Measurements from ENCODE around the gene CHCHD10. TPM values are rescaled to one million over a fixed set of nuclear protein-coding genes. Genes with fewer than 3 reads are reported as not detected.

CHCHD10 gene
- total RNA-seq, 1 experiment from 2014 or later: 53.4 TPM

DNA sequence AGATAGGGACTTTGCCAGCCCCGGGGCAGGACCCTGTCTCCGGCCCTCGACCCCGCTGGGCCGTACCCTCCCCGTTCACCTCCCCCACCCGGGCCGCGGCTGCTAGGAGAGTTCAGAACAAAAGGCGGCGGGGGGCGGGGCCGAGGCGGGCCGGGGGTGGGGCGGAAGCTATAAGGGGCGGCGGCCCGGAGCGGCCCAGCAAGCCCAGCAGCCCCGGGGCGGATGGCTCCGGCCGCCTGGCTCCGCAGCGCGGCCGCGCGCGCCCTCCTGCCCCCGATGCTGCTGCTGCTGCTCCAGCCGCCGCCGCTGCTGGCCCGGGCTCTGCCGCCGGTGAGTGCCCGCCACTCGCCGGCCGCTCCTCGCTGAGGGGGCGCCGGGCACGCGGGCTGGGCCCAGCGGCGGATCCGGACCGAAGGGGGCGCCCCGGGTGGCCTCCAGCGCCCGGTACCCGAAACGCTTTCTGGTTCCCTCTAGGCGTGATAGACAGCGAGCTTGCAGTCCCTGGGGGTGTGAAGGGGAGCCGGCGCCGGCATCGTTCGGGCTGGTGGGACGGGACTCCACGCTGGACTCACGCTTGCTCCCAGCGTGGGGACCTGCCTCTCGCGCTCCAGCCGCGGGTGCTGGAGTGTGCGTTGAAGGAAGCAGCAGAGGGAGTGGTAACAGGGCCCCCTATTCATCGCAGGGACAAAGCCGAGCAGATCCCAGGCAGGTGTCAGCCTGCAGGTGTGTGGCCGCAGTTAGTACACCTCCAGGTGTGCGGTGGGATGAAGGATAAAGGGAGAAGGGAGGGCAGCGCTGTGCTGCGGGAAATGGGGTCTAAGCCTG lies 5.1 kb upstream of the CHCHD10 start, which contains the start of gene MMP11:
Gene MMP11 (plus strand): TSS at position 201 of the 825 bp plus-strand sequence. CDS start 22 bp downstream, at position 223.
- DNase-seq (ENCODE audit: low spot score): peak; percentile 24

DNA sequence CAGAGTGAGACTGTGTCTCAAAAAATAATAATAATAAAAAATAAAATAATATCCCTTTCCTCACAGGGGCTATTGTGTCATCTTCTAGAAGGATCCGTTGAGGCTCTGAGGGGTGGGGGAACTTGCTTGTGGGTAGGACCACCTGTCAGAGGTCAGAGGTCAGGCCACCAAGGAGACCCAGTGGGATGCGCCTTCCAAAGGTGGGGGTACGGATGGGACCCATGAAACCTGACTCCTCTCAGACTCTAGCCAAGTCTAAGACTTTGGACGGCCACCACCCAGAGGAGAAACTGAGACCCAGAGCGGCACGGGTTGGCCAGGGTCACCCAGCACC lies 4.5 kb upstream of the CHCHD10 start:
- DNase-seq (ENCODE audit: low spot score): no peak

DNA sequence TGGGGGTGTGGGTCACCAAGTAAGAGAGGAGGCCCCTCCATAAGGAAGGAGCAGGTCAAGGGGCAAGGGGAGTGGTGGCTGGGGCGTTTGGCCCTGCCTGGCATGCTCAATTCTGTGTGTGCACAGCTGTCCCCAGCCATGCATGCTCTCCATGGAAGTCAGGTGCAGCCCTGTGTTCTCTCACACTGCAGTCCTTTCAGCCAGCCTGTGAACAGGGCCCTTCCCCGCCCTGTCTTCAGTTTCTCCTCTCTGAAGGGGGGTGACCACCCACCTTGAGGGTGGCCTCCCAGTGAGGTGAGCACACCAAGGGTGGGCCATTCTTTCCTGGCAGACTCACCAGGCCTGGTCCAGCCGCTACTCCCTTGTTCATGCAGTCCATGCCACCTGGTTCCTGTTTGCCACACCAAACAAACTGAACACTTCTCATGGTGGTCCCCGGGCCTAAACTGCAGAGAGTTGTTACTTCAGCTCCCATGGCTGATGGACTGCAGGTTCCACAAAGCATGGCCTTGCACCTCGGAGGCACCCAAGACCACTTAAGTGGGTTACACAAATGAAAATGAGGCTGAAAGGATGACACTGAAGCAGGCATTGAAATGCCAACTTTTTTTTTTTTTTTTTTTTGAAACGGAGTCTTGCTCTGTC lies 1.7 kb upstream of the CHCHD10 start:
- DNase-seq (ENCODE audit: low spot score): no peak

DNA sequence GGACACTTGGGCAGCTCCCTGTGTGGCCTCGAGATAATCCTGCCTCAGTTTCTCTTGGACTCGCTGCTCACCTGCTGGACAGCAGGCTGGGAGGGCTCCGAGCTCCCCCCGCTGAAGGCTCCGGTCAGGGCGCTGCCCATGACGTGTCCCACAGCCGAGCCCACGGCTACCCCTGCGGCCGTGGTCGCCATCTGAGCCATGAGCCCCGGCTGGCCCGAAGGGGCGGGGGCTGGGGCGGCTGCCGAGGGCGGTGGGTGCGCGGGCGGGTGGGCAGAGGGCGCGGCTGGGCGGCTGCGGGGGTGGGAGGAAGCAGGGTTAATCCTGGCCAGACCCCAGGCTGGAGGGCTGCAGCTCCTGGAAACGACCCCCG lies 484 bp downstream of the CHCHD10 start:
- DNase-seq (ENCODE audit: low spot score): no peak

DNA sequence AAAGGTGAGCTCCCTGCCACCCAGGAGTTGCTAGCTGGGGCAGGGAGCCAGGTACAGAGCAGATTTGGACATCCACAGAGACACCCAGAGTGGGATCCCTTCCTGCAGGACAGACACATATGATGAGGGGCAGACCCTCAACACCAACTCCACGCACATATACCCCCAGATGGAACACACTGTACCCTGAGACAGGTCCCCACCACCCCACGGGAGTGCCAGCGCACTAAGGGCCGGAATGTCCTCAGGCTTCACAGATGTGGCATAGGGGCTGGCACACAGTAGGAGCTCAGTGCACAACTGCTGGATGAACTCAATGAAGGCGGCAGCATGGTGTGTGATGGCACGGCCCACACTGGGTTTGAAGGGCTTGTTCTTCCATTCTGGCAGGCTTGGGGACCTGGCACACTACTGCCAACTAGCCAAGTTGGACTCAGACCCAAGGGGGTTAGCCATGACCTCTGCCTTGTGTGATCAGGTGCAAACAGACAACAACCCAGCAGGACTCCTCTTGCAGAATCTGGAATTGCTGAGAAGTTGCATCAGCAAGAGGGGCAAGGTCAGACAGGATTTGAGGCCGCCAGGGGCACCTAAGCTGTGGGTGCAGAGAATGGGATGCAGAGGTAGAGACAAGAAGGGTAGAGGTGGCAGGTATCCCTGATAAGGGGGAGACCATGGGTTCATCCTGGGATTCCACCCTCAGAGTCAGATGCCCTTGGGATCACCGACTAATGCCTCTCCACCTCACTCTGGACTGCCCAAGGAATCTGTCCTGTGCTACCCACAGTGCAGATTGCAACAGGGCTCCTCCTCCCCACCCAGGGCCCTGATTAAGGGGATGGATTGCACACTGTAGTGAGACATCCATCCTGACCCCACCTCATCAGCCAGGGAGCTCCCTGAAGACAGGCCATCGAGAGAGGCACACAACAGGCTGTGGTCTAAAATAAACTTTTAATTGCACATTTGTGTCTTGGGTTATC lies 2.6 kb downstream of the CHCHD10 start:
- no peak for DNase-seq (ENCODE audit: low spot score)

DNA sequence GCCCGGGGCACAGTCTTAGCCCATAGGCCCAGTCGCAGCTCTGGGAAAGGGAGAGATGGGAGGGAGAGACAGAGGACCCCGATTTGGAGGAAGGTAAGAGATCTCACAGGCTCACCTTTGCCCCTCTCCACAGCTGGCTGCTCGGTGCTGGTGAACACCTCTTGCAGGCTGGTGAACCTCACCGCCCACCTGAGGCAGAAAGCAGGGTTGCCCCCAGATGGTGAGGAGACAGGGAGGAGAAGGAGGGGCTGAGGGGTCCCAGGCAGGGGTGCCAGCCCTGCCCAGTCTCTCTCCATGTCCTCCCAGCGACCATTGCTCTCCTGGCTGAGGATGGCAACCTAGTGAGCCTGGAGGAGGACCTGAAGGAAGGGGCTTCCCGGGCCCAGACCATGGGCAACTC lies 3.8 kb downstream of the CHCHD10 start:
- no peak for DNase-seq (ENCODE audit: low spot score)

DNA sequence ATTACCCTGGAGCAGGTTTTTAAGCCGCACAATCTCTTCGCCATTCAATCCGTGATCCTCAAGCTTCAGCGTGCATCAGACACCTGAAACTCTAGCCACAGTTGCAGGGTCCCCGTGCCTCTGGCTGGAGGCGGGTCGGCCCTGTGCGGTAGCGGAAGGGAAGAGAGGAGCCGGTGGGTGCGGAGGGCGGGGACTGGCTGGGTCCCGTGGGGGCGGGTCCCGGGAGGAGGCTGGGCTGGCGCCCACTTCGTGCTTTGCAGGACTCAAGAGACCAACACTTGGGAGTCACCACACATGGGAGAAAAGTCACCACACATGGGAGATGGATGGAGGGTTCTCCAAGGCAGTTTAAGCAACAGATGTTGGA lies 4.2 kb downstream of the CHCHD10 start:
- no peak for DNase-seq (ENCODE audit: low spot score)

DNA sequence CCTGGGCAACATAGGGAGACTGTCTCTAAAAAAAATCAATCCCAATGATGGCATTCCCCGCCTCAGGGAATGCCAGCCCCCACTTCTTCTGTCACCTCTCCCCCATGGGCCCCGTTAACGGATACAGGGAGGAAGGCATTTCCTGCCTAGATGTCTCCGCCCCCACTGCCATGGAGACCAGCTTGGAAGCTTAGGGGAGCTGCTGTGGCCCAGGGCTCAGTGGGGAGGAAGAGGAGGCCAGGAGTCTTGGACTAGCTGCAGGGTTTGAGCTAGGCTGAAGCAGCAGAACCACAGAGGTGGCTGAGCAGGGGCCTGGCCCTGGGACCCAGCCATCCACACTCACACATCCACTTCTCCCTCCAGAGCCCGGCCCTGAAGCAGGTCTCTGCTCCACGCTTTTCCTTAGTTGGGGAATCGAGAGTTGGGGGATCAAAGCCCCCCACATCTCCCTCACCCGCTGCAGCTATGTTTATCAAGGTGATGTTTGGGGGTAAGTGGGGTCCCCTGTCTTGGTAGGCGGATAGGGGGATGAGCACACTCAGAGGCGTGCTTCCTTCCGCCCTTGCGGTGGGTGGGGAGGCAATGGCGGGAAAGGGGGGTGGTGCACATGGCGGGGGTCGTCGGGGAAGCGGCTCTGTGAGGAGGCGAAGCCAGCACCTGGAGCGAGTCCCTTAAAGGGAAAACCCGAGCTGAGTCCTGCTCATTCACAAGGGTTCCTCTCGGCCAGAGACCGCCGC lies 4.8 kb downstream of the CHCHD10 start, which contains the start of gene C22orf15:
Gene C22orf15 (plus strand): TSS at position 149 of the 737 bp plus-strand sequence. CDS start 317 bp downstream, at position 466.
- DNase-seq (ENCODE audit: low spot score): no peak

DNA sequence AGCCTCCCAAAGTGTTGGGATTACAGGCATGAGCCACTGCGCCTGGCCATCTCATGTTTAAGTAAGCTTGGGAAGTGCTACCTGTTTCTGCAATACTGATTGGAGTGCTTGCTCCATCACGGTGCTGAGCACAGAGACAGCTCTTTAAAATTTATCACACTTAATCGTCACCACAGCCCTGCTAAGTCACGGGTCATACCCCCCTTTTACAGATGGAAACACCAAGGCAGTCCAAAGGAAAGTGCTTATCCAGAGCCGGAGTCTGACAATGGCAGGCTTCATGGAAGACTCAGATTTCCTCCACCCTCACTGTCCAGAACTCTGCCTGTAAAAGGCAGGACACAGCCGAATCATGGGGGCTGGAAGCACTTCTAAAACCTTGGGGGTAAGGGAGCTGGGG lies 7.7 kb downstream of the CHCHD10 start:
- DNase-seq (ENCODE audit: low spot score): no peak

DNA sequence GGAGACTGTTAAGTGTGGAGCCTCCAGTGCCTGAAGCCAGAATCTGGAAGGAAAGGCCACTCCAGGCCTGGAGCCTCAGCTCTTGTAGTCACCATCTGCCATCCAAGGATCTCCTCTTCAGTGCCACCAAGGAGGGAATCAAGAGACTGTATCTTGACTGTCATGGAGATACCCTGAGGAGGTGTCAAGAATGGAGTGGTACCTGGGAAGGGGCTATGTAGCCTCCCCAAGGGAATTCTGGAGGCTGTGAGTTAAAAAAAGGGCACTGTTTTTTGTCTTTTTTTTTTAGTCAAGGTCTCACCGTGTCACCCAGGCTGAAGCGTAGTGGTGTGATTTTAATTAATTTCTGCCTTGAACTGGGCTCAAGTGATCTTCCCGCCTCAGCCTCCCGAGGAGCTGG lies 8.2 kb downstream of the CHCHD10 start:
- no peak for DNase-seq (ENCODE audit: low spot score)

DNA sequence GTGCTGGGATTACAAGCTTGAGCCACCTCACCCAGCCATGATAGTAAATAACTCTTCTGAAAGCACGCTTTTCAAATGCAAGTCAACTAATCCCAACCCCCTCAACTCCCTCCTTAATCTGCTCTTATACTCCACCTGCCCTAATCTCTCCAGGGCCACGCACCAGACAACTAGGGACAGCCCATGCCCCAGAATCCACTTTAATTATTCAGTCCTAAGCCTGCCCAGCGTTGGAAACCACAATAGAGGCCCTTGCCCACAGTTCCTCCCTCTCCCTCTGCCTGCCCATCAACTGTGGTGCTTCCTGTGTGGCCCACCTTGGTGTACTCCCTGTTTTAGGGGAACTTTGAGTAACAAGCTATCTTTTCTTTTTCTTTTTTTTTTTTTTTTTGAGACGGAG lies 10.9 kb downstream of the CHCHD10 start:
- DNase-seq (ENCODE audit: low spot score): no peak

DNA sequence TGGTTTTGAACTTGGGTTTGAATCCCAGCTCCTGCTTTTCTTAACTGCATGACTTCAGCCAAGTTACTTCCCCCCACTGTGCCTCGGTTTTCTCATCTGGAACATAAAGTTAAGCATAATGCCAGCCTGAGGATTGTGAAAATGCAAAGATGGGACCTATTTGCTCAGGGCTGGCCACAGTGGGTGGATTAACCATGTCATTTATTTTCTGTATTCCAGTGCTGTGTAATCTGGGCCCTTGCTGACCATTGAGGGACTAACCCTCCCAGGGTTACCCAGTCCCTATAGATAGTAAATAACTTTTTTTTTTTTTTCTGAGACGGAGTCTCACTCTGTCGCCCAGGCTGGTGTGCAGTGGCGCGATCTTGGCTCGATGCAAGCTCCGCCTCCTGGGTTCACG lies 12.1 kb downstream of the CHCHD10 start:
- DNase-seq (ENCODE audit: low spot score): no peak

DNA sequence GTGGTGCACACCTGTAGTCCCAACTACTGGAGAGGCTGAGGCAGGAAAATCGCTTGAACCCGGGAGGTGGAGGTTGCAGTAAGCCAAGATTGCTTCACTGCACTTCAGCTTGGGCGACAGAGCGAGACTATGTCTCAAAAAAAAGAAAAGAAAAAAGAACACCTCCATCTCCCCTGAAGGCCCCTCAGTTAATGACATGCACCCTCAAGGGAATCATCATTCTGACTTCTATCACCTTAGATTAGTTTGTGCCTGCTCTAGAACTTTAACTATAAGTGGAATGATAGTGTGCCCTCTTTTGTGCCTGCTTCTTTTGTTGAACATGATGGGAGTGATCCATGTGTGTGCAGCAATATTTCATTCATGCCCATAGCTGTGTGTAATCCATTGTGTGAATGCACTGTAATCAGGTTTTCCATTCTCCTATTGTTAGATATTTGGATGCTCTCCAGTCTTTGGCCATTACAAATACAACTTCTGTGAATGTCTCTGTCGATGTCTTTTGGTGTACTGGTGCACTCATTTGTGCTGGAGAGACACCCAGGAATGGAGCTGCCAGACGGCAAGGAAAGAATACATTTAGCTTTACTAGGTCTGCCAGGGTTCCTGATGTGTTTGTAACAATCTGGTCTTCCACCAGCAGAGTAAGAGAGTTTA lies 12.7 kb downstream of the CHCHD10 start:
- no peak for DNase-seq (ENCODE audit: low spot score)

DNA sequence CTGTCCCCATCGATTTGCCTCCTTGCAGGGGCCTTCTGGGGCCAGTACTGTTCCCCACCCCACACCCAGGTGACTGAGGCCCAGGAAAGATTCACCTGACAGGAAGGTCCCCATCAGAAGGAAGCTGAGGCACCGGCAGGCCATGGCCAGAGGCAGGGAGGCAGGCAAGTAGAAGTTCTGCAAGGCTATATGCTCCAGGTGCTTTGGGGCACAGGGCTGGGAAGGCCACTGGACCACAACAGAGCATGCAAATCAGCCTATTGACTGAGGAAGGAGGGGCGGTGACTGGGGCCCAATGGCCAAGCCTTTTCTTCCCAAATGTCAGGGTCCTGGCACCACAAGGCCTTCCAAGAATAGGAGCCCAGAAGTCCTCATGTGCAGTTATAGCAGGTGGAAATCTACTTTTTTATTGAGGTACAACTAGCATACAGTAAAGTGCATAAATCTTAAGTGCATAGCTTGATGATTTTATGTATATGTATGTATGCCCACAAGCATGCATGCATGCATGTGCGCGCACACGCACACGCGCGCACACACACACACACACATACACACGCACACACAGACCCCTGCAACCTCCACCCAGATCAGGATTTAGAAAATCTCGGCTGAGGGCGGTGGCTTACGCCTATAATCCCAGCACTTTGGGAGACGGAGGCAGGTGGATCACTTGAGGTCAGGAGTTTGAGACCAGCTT lies 13.4 kb downstream of the CHCHD10 start, which contains the start of gene VPREB3:
Gene VPREB3 (minus strand): TSS at position 206 of the 700 bp plus-strand sequence. CDS start 62 bp downstream, at position 144.
- DNase-seq (ENCODE audit: low spot score): no peak

DNA sequence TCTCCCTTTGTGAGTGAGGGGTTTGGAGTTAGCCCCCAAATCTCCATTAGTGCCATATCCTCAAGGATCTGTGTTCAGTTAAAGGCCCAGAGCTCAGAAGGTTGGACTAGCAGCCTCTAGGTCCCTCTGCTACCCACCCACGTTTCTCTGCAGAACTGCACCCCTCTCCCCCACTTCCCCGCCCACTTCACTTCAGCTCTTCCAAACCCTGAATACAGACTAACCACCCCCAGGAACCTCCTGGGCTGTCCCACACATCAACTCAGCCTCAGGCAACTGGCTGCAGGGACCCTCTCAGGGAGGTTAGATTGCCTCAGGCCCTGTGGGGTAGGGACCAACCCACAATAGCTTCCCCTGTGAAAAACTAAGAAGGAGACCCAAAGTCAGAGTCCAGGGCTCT lies 14.4 kb downstream of the CHCHD10 start:
- DNase-seq (ENCODE audit: low spot score): no peak

DNA sequence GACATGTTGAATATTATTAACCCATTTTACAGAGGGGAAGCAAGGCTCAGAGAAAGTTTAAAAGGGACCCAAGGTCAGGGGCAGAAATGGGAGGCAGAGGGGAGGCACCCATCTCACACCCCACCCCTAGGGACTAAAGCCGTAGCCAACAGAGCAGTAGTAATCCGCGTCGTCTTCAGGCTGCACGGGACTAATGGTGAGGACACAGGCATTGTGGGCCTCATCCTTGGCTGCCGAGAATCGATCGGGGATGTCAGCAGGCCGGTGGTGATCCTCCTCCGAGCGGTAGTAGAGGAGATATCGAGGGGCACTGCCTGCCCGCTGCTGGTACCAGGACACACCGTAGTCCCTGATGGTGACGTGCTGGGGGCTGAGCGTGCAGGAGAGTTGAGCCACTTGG lies 15.0 kb downstream of the CHCHD10 start:
- DNase-seq (ENCODE audit: low spot score): no peak

DNA sequence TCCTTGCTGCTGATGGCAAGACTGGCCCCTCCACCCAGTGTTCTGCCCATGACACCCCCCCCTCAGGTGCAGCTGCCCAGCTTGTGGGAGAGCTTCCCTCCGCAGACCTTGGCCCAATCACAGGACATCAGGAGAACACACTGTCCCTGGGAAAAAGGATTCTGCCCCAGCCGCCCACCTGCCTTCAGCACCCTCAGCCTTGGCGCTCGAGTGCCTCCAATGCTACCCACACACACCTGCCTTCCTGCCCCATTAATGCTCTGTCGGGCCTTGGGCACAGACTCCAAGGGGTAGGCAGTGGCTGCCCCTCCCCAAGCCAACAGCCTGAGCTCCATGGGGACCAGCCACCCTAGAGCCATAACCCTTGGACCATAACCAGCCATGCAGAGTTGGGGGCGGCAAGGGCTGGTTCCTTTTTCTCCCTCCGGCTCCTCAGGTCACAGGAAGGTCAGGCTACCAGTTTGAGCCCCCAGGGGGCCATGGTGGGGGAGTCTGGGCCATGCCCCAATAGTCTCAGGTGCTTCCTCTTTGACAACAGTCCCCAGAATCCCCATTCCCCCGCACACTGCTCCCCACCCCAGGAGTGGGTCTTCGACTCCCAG lies 15.6 kb downstream of the CHCHD10 start:
- no peak for DNase-seq (ENCODE audit: low spot score)

DNA sequence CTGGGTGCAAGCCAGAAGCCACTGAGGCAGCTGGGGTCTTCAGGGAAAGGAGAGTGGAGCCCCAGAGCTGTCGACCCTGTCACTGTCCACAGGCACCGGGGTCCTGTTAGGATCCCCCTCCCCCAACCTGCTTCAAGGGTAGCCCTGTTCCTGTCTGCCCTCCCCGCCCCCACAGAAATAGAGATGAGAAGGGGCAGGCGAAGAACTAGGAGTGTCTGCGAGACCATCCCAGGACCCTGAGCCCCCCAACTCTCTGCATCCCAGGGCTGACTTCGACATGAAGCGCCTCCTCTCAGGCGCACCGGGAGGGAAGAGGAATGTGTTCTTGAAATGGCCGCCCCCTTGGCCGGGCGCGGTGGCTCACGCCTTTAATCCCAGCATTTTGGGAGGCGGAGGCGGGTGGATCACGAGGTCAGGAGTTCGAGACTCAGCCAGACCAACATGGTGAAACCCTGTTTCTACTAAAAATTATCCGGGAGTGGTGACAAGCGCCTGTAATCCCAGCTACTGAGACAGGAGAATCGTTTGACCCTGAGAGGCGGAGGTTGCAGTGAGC lies 16.3 kb downstream of the CHCHD10 start:
- DNase-seq (ENCODE audit: low spot score): no peak

DNA sequence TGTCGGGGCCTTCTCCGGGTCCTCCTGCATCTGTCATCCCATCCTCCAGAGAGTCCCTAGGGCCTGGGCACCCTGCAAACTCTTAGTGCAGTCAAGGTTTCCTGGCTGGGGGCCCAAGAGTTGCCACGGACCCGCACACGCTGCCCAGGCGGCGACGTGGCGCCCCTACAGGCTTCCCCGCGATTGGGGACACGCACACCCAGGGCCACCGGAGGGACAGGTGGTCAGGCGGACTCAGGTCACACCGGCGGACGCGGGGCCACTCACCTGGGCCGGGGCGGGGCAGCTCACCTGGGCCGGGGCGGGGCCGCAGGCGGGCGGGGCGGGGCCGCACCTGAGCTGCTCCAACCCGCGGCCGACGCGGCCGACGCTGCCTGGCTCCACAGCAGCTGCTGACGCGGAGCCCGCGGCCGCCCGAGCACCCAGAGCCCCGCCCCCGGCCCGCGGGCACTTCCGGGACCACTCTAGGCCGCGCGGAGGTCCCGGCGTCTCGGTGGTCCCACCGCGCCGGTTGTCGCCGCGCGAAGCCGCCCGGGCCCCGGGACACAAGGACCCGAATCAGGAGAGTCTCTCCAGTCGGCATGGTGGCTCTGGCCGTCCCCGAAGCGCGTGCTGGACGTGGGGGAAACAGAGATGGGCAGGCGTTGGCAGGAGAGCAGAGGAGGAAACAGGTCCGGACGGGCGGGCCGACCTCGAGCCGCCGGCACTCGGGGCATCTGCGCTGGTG lies 16.9 kb downstream of the CHCHD10 start, which contains the start of gene ZNF70:
Gene ZNF70 (minus strand): TSS at position 399 of the 727 bp plus-strand sequence. CDS start 5,972 bp downstream, outside the sequence.
- DNase-seq (ENCODE audit: low spot score): peak; percentile 83

Data from HT-29 (cell line).